Ovary (tissue), 10 donors: Measurements from ENCODE around the gene SIK1. TPM values are rescaled to one million over a fixed set of nuclear protein-coding genes. Genes with fewer than 3 reads are reported as not detected.
A peak's percentile ranks its signal among the peaks of the same experiment; 100 is the strongest.
"Not testable (repeated sequence)": the region's sequence is repeated elsewhere in the genome, so short reads cannot be mapped to it uniquely, and the experiment has no call there.

Source experiments
- DNase-seq, 5 donors: peaks; one replicate each; pipeline ENCODE4 v3.0.0-alpha.2; 2019 to 2020
- H3K27ac ChIP-seq, 2 donors: fragments of 200-600 bp; one replicate each; pipeline versions ENCODE4 v1.5.1 to v1.8.0; 2019 to 2022
- H3K27me3 ChIP-seq: fragments of 200-600 bp; one replicate; pipeline ENCODE4 v1.8.0; 2022
- H3K36me3 ChIP-seq: fragments of 200-600 bp; sonication (generic); one replicate; pipeline ENCODE4 v1.5.1; 2019
- H3K4me1 ChIP-seq: one replicate; pipeline ENCODE4 v1.8.1; 2013; ENCODE audit warnings: mild to moderate bottlenecking, moderate library complexity; ENCODE audit not compliant: insufficient read depth
- H3K4me3 ChIP-seq: fragments of 200-600 bp; sonication (generic); one replicate; pipeline ENCODE4 v1.5.1; 2017
- H3K9me3 ChIP-seq, 2 donors: fragments of 200-600 bp in 1 of 2; sonication (generic) in 1 of 2; one replicate each; pipeline versions ENCODE4 v1.5.1 to v1.8.1; 2013 to 2019; ENCODE audit warnings: mild to moderate bottlenecking in 1 of 2, moderate library complexity in 1 of 2
- EP300 ChIP-seq: sonication (generic); formaldehyde crosslinking; IDR thresholded peaks from one replicate; pipeline ENCODE4 v1.6.1; 2017; ENCODE audit warnings: antibody characterized with exemption
- POLR2A ChIP-seq: fragments of 450-650 bp; IDR thresholded peaks from one replicate; pipeline ENCODE4 v1.6.1; 2017; ENCODE audit warnings: antibody characterized with exemption, mild to moderate bottlenecking, moderate library complexity
- WGBS, 3 donors: extraction: QIAGEN DNeasy Blood & Tissue Kit in 1 of 3; methylation state at CpG; one replicate each; pipeline versions ENCODE4 v1.1.5 to v1.1.7; 2013 to 2017; 5-methylcytosine and 5-hydroxymethylcytosine counted together
- intact Hi-C, 4 donors: fragments of 100-400 bp; cut with DNase I; formaldehyde crosslinking; loops; one replicate each; pipeline versions ENCODE4 v1.11.0 to v1.15.1; 2022 to 2023
- long read RNA-seq, 3 donors: library from polyadenylated mRNA in 2 of 3; unstranded in 2 of 3; transcript quantifications; one replicate each; pipeline ENCODE4 v2.0.0 and lab custom pipeline, GENCODE V29; 2021 to 2026
- polyA plus RNA-seq, 2 donors: library from polyadenylated mRNA; stranded (reverse); fragments of 200-250 nt in 1 of 2; fragments of 350-450 nt in 1 of 2; fragmentation: Illumina TruSeq in 1 of 2; extraction: RNeasy Lipid Tissue Mini Kit (QIAGEN cat#74804) in 1 of 2; gene quantifications; one replicate each; pipeline ENCODE4 v1.2.3, GENCODE V29; 2013 to 2014
- total RNA-seq, 7 donors: library from RNA; depleted of rRNA in 2 of 7; stranded (reverse); fragments of >200 nt in 2 of 7; fragmentation: NEBNext Ultra II Directional in 3 of 7; extraction: Animal tissue kit (Norgen Biotek cat#: 25700) in 3 of 7; gene quantifications; one replicate each; pipeline versions ENCODE4 v1.1.0 to v1.2.4, GENCODE V29; 2016 to 2023
- TF ChIP-seq, protein P1 (sequence below), 3 donors: fragments of 450-650 bp in 2 of 3; fragments of 200-600 bp in 1 of 3; IDR thresholded peaks; one replicate each; pipeline versions ENCODE4 v1.5.1 to v1.8.0; 2016 to 2022; ENCODE audit warnings: antibody characterized with exemption in 3 of 3, mild to moderate bottlenecking in 1 of 3
- donor health status: DM: no; HTN: no; CAD: no; lungs with moderate emphysema.
- donor health status: DM: no; HTN: no; CAD: no.
- donor health status: Bipolar disorder and iron deficiency.
- donor health status: DM: yes; HTN: yes; CAD: no.
- donor health status: DM: no; HTN: no; CAD: no.
- donor health status: DM: yes; HTN: yes; CAD: no.

SIK1 gene
- 100 to 1,000 TPM in 1 of 7 donors, 10 to 100 TPM in 6; 35.9 to 278 (median 65.1) TPM for total RNA-seq
- 1 to 10 TPM; 6.3 to 7.2 TPM for polyA plus RNA-seq
- long read RNA-seq, donor 1, partial matches to known transcripts, result 0 of 8 reads
- long read RNA-seq, donor 1, other reads (novel, unspliced or antisense), result 8 of 8 reads
- long read RNA-seq, donor 2, partial matches to known transcripts, result 0 of 1 reads
- long read RNA-seq, donor 2, other reads (novel, unspliced or antisense), result 0 of 1 reads
- long read RNA-seq, donor 3, full-length matches to known transcripts, result 3 of 14 reads
- long read RNA-seq, donor 3, partial matches to known transcripts, result 10 of 14 reads
- long read RNA-seq, donor 3, other reads (novel, unspliced or antisense), result 1 of 14 reads

DNA sequence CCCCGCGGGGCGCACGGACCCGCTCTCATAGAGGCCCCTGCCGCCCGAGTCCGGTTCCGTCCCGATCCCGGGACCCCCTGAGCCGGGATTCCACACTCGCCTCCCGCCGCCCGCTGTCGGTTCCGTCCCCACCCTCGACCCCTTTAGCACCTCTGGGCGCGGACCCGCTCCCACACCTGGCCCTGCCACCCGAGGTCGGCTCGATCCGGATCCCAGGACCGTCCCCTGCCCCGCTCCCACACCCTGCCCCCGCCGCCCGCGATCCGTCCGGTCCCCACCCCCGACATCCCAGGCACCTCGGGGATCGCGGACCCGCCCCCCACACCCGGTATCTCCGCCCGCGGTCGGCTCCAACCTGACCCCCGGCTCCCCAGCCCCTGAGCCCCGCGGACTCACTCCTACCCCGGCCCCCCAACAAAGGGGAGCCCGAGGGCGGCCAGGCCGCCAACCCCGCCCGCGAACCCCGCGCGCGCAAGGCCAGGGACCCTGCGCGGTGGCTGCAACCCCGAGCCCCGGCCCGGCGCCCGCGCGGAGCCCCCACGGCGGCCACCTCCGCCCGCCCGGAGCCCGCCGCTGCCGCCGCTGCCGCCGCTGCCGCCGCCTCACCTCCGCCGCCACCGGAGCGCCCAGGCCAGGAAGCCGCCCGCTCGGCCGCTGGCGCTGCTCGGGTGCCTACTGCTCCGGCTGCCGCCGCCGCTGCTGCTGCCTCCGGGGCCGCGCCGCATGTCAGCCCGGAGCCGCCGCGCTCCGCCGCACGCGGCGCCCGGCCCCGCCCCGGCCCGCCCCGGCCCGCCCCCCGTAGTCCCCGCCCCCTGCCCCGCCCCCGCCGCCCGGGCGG, at the start of gene SIK1:
Gene SIK1, minus strand, starts transcription at position 728 of the 838 bp plus-strand sequence. CDS start 953 bp downstream, outside the sequence.
- H3K27ac ChIP-seq, H3K9me3 ChIP-seq, H3K27me3 ChIP-seq, H3K36me3 ChIP-seq, H3K4me3 ChIP-seq, H3K4me1 ChIP-seq, DNase-seq, intact Hi-C loops: not testable (repeated sequence)
- 1% methylated on average over 12 of the region's 120 CpGs; no CpG with 5 or more reads in 2 of the 3 donors for WGBS, 3 donors

DNA sequence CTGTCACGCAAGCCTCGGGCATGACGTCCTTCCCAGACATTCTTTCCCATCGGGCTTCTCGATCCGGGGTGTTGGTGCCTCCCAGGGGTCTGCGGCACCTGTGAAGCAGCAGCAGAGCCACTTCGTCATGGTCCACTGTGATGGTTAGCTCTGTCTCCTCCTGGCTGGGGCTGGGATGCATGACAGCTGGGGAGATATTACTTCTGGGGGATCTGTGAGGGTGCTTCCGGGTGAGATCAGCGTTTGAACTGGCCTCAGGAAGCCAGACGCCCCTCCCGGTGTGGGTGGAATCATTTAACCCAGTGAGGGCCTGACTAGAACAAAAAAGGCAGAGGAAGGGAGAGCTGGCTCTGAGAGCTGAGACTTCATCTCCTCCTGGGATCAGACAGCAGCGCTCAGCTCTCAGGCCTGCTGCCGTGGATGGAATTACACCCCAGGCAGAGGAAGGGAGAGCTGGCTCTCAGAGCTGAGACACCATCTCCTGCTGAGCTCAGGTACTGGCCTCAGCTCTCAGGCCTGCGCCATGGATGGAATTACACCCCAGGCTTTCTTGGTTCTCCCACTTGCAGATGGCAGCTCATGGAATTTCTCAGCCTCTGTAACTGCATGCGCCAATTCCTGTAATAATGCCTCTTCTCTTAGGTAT, 44.8 kb upstream of the SIK1 start:
- not testable (repeated sequence) for H3K27me3 ChIP-seq

DNA sequence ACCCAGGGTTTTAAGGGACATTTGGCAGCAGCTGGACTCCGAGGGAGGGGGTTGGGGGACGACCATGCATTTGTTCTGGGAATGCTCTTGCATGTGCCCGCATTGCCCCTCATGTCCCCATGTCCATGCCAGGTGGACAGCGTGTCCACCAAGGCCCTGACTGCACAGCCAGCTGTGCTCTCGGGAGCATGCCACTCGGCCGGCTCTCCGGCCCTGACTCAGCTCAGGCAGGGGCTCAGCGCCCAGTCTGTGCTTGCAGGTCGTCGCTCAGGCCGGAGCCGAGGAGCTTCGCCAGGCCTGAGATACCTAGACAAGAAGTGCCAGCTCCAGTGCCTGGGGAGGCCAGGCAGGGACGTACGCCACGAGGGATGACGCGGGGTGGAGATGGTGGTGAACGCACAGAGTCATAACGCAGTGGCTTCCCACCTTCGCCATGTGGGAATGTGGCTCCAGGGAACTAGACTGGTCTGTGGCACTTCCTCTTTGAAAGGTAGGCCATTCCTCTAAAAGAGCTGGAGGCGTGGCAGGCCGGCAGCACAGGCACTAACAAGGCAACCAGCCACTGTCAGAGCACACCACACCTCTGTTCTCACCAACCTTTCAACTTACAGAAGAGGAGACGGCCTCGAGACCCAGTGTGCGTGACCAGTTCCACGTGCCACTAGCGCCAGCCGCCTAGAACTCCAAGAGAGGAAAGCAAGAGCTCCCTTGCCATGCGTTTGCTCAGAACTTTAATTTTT, 43.0 kb upstream of the SIK1 start:
- H3K36me3 ChIP-seq, H3K27ac ChIP-seq, DNase-seq, intact Hi-C loops, H3K27me3 ChIP-seq, H3K9me3 ChIP-seq, H3K4me1 ChIP-seq, H3K4me3 ChIP-seq: not testable (repeated sequence)
- no CpG with 5 or more reads among the region's 31 CpGs for WGBS, 3 donors

More for the DNA sequence above, 44.8 kb upstream of the SIK1 start:
- DNase-seq, H3K36me3 ChIP-seq, H3K4me3 ChIP-seq, H3K27ac ChIP-seq, H3K4me1 ChIP-seq, intact Hi-C loops, H3K9me3 ChIP-seq: not testable (repeated sequence)
- WGBS, 3 donors, result no CpG with 5 or more reads among the region's 16 CpGs

DNA sequence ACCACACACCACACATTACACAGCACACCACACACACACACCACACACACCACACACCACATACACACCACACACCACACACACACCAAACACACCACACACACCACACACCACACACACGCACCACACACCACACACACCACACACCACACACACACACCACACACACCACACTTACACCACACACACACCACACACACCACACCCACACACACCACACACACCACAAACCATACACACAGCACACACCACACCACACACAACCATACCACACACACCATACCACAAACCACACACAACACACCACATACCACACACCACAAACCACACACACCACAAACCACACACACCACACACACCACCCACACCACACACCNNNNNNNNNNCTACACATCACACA, 40.9 kb upstream of the SIK1 start:
- no peak overlapping the region for H3K4me3 ChIP-seq
- no peak overlapping the region for H3K27ac ChIP-seq
- no peaks in the 10 kb centered on the region for H3K9me3 ChIP-seq
- H3K4me1 ChIP-seq, result no peaks in the 10 kb centered on the region
- H3K27me3 ChIP-seq, result no peaks in the 10 kb centered on the region
- WGBS, 3 donors, result 87 to 96% (median 92%) methylated on average over 1 of the region's 1 CpG
- intact Hi-C loops, result no loop called here
- TF ChIP-seq EP300, result no peak
- TF ChIP-seq, protein P1, sequence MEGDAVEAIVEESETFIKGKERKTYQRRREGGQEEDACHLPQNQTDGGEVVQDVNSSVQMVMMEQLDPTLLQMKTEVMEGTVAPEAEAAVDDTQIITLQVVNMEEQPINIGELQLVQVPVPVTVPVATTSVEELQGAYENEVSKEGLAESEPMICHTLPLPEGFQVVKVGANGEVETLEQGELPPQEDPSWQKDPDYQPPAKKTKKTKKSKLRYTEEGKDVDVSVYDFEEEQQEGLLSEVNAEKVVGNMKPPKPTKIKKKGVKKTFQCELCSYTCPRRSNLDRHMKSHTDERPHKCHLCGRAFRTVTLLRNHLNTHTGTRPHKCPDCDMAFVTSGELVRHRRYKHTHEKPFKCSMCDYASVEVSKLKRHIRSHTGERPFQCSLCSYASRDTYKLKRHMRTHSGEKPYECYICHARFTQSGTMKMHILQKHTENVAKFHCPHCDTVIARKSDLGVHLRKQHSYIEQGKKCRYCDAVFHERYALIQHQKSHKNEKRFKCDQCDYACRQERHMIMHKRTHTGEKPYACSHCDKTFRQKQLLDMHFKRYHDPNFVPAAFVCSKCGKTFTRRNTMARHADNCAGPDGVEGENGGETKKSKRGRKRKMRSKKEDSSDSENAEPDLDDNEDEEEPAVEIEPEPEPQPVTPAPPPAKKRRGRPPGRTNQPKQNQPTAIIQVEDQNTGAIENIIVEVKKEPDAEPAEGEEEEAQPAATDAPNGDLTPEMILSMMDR (IDR thresholded peaks at IDR 0.05), result no peak
- TF ChIP-seq POLR2A, result no peak
- no peaks in the 10 kb centered on the region for H3K36me3 ChIP-seq
- peak in 1 of 5 donors; percentile 3 for DNase-seq

DNA sequence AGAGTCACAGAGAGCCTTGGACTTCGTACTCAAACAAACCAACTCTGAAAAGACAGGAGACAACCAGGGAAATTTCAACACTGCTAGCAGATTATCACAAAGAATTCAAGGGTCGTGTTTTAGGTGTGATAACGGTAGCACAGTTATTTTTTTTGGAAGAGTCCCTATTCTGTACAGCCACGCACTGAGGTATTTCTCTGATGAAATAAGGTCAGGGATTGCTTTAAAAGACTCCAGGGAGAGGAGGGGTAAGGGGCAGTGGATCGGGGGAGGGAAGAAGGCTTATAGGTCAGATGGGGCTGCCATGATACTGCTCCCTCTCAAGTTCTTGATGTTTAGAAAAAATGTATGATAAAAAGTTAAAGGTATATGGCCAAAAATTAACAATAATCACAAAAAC, 38.2 kb upstream of the SIK1 start:
- H3K27me3 ChIP-seq, DNase-seq, H3K27ac ChIP-seq, H3K9me3 ChIP-seq, H3K36me3 ChIP-seq, H3K4me3 ChIP-seq, H3K4me1 ChIP-seq, intact Hi-C loops: not testable (repeated sequence)
- WGBS, 3 donors, result no CpG with 5 or more reads among the region's 5 CpGs

DNA sequence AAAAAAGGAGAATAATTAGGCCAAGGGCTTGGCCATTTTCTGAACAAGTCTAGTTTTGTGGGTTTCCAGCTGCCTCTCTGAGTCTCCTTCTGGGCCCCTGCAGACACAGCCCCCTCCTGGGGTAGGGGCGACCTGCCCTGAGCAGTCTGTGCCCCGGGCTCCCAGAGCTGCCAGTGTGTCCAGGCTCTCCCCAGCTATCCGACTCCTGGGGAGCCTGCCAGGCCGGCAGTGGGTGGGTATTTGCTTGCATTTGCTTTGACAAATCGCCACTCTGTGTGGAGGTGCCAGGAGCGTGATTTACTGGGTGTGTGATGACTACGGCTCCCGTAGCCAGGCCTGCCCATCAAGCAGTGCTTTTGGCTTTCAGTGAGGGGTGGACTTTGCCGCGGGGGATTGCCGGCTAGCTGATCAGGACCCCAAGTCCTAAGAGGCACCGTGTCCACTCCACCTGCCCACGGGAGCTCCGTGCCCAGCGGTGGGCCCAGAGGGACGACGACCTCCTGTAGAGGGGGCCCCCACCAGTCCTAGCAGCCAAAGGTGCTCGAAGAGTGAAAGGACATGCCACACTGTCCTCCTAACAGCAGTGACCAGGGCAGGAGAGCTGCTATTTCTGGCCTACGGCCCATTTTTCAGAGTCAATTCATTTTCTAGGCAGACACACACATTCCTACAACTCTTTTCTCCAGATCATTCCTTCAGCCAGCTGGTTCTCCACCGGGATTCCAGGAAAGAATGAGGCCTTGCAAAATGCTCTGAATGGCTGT, 36.7 kb upstream of the SIK1 start:
- intact Hi-C loops, H3K36me3 ChIP-seq, H3K9me3 ChIP-seq, H3K27ac ChIP-seq, H3K4me3 ChIP-seq, H3K27me3 ChIP-seq, H3K4me1 ChIP-seq: not testable (repeated sequence)
- 42 to 61% methylated on average over 3 of the region's 20 CpGs; no CpG with 5 or more reads in 1 of the 3 donors for WGBS, 3 donors
- peak; percentile 2 to 27 (median 7) for DNase-seq

DNA sequence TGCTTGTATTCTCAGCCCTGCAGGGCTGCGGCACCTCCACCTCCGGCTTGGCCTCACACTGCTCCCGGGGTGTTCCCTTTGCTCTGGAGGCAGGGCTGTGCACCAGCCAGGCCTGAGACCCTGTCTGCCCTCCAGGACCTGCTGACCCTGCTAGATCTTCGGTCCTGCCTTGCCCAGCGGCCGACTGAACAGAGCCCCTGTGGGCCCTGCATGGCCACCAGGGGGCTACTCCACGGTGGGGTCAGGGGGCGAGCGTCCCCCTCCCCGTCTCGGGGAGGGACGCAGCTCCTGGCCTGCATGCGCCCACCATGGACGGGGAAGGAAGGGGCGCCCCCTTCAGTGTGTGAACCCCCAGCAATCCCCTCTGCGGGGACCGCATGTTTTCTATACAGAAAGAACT, 36.0 kb upstream of the SIK1 start:
- H3K27me3 ChIP-seq, H3K4me1 ChIP-seq, DNase-seq, H3K36me3 ChIP-seq, H3K4me3 ChIP-seq, H3K9me3 ChIP-seq, intact Hi-C loops, H3K27ac ChIP-seq: not testable (repeated sequence)
- WGBS, 3 donors, result no CpG with 5 or more reads among the region's 17 CpGs

DNA sequence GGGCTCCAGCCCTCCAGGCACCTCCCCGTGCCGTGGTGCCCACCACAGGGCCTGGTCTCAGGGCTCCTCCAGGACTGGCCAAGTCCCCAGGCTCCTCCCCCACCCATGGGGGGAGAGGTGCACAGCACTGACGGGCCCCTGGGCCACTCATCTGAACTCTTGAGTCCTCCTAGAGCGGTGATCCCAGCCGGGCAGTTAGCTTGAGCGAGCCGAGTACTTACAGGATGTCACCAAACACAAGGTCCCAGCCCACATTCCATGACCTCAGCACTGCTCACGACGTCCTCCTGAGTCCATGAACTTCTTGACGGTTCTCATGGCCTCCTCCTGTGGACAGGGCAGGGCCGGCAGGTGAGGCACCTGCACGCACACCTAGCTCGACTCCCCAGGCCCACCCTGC, 33.5 kb upstream of the SIK1 start:
- no CpG with 5 or more reads among the region's 13 CpGs for WGBS, 3 donors
- H3K9me3 ChIP-seq, H3K27ac ChIP-seq, H3K36me3 ChIP-seq, DNase-seq, H3K4me3 ChIP-seq, H3K27me3 ChIP-seq, H3K4me1 ChIP-seq, intact Hi-C loops: not testable (repeated sequence)

DNA sequence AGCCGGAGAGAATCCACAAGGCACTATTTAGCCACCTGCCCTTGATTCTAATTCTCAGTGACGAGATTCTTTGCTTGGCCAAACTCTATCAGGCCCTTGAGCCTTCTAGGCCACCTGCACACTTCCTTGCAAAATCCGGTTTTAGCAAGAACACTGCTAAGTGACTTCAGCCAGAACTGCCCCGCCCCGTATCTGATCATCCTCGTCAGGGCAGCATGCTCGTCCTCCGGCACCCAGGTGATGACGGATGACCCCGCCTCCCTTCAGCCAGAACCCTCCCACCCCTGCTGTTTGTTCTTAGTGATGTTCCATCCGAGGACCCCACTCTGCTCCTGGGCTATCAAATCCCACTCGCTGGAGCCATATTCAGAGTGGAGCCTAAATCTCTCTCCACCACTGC, 32.1 kb upstream of the SIK1 start:
- intact Hi-C loops, H3K27ac ChIP-seq, H3K4me3 ChIP-seq, H3K36me3 ChIP-seq, H3K9me3 ChIP-seq, H3K27me3 ChIP-seq, H3K4me1 ChIP-seq: not testable (repeated sequence)
- DNase-seq, result peak in 1 of 5 donors; percentile 3
- WGBS, 3 donors, result 92 to 100% methylated on average over 6 to 7 of the region's 12 CpGs; no CpG with 5 or more reads in 1 of the 3 donors
